Measurements from ENCODE around the gene ATP2A3.

GRCh38 chr17:3995067-3995466, 30.8 kb upstream of the ATP2A3 start:
- no peak for TF ChIP-seq CTCF (IDR thresholded peaks at IDR 0.05)
- TF ChIP-seq POLR2A (IDR thresholded peaks at IDR 0.05): no peak
